PC-3 (cell line): Measurements from ENCODE around the gene IL11RA.

ENCODE experiments used
- EZH2 ChIP-seq: fragments of 300-600 bp; sonication (generic); IDR thresholded peaks from one replicate; pipeline ENCODE4 v1.6.1; 2017; ENCODE audit warnings: antibody characterized with exemption, mild to moderate bottlenecking, low read length; ENCODE audit not compliant: unreplicated experiment
- TF ChIP-seq, protein P1 (sequence below): fragments of 300-600 bp; sonication (generic); conservative IDR thresholded peaks from 2 replicates; pipeline ENCODE4 v1.5.1; 2017; ENCODE audit warnings: antibody characterized with exemption, low read depth, mild to moderate bottlenecking, low read length

DNA sequence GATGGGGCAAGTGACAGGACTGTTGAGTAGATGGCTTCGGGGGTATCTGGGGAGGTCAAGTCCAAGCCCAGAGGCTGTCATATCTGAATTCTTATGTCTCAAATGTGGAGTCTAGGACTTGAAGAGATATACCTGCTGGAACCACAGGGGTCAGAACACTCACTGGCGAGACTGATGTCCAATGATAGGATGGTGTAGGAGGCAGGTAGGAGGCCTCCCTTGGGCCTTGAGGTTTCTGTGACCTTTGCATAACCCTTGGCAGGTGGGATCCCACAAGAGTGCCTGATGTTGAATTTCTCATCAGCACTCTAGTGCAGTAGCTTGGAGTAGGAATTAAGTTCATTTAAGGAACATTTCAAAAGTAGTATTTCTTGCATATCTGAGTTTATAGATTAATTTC lies 55.1 kb downstream of the IL11RA start:
- TF ChIP-seq, protein P1, sequence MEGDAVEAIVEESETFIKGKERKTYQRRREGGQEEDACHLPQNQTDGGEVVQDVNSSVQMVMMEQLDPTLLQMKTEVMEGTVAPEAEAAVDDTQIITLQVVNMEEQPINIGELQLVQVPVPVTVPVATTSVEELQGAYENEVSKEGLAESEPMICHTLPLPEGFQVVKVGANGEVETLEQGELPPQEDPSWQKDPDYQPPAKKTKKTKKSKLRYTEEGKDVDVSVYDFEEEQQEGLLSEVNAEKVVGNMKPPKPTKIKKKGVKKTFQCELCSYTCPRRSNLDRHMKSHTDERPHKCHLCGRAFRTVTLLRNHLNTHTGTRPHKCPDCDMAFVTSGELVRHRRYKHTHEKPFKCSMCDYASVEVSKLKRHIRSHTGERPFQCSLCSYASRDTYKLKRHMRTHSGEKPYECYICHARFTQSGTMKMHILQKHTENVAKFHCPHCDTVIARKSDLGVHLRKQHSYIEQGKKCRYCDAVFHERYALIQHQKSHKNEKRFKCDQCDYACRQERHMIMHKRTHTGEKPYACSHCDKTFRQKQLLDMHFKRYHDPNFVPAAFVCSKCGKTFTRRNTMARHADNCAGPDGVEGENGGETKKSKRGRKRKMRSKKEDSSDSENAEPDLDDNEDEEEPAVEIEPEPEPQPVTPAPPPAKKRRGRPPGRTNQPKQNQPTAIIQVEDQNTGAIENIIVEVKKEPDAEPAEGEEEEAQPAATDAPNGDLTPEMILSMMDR = no peak
- TF ChIP-seq EZH2 = no peak
